GM12892 (cell line): ENCODE data around the gene TIGD6.

ENCODE experiments used
- POLR2A ChIP-seq: IDR thresholded peaks from 2 replicates; pipeline ENCODE4 v1.6.1; 2011; ENCODE audit warnings: low read depth, low read length, control low read depth
- POLR2AphosphoS5 ChIP-seq: IDR thresholded peaks from 2 replicates; pipeline ENCODE4 v1.6.1; 2011; ENCODE audit warnings: low read depth, low read length, control low read depth
- TAF1 ChIP-seq: IDR thresholded peaks from 2 replicates; pipeline ENCODE4 v1.6.1; 2011; ENCODE audit warnings: low read depth, mild to moderate bottlenecking, control low read depth, low read length, borderline replicate concordance

DNA sequence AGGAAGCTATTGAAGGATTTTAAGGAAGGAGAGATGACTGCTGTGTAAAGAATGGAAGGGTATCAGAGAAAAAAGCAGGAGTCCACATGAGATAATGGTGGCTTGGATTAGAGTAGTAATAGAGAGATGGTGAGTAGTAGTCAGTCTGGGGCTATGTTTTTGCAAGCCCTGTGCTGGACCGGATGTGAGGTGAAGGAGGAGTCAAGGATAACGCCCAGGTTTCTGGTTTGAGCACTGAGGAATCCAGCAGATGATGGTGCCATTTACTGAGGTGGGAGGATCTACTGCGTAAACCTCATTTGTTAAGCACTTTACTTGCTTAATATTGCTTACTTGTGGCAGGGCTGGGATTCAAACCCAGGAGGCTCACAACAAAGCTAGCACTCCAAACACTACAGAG lies 1.1 kb downstream of the TIGD6 start:
- TF ChIP-seq POLR2A (no peak), POLR2AphosphoS5 (no peak), TAF1 (no peak)
